HG02981 (cell line): ENCODE measurements around the gene SLITRK5.

Experiments
- ATAC-seq: cut with Tn5 transposase; IDR thresholded peaks from one replicate; pipeline ENCODE4 v1.9.1; 2021; ENCODE audit warnings: mild to moderate bottlenecking, moderate library complexity; ENCODE audit not compliant: unreplicated experiment

The SLITRK5 gene

GRCh38 chr13:87712012-87712411 lies 40.8 kb downstream of the SLITRK5 start:
- no peak for ATAC-seq
